Esophagus squamous epithelium (tissue), 4 donors: ENCODE data around the gene MAGEA3.
"Not testable (repeated sequence)": the region's sequence is repeated elsewhere in the genome, so short reads cannot be mapped to it uniquely, and the experiment has no call there.

Experiments used
- CTCF ChIP-seq, 6 experiments: fragments of 450-650 bp in 4 of 6; fragments of 200-600 bp in 2 of 6; sonication (generic) in 2 of 6; IDR thresholded peaks; one replicate each; pipeline ENCODE4 v1.5.1; 2016 to 2019; ENCODE audit warnings: antibody characterized with exemption in 6 of 6, mild to moderate bottlenecking in 4 of 6, moderate library complexity in 4 of 6
- POLR2A ChIP-seq, 4 donors: fragments of 450-650 bp; IDR thresholded peaks; one replicate each; pipeline ENCODE4 v1.6.1; 2017; ENCODE audit warnings: antibody characterized with exemption in 4 of 4, mild to moderate bottlenecking in 4 of 4, moderate library complexity in 3 of 4

- not testable (repeated sequence) for TF ChIP-seq CTCF, POLR2A (IDR thresholded peaks at IDR 0.05)
Observed at GRCh38 chrX:152713195-152713594, 14.6 kb downstream of the MAGEA3 start.
